ENCODE data around the gene ANAPC5.

ANAPC5 gene

GRCh38 chr12:121373755-121374154 is 21.5 kb upstream of the ANAPC5 start:
- TF ChIP-seq REST (IDR thresholded peaks at IDR 0.05; ENCODE audit: insufficient read depth in 1 of 2, low read depth in 2 of 2, low read length in 2 of 2), result no peak
- TF ChIP-seq SIN3A (IDR thresholded peaks at IDR 0.05; ENCODE audit: borderline replicate concordance, insufficient read depth, low read length), result no peak
- no peak for TF ChIP-seq TAF1 (IDR thresholded peaks at IDR 0.05; ENCODE audit: borderline replicate concordance, insufficient read depth, low read length)
- no peak for TF ChIP-seq FOXP2 (optimal IDR thresholded peaks at IDR 0.05; ENCODE audit: borderline replicate concordance, extremely low read depth, extremely low read length, insufficient read depth)
- no peak for TF ChIP-seq POLR2AphosphoS5 (IDR thresholded peaks at IDR 0.05; ENCODE audit: low read depth, low read length)

GRCh38 chr12:121371404-121371803 is 19.2 kb upstream of the ANAPC5 start:
- TF ChIP-seq REST (IDR thresholded peaks at IDR 0.05; ENCODE audit: insufficient read depth in 1 of 2, low read depth in 2 of 2, low read length in 2 of 2), result no peak
- TF ChIP-seq TAF1 (IDR thresholded peaks at IDR 0.05; ENCODE audit: borderline replicate concordance, insufficient read depth, low read length), result no peak
- TF ChIP-seq POLR2AphosphoS5 (IDR thresholded peaks at IDR 0.05; ENCODE audit: low read depth, low read length), result no peak

- TF ChIP-seq REST (IDR thresholded peaks at IDR 0.05; ENCODE audit: insufficient read depth in 1 of 2, low read depth in 2 of 2, low read length in 2 of 2) (no peak), FOXP2 (optimal IDR thresholded peaks at IDR 0.05; ENCODE audit: borderline replicate concordance, extremely low read depth, extremely low read length, insufficient read depth) (no peak), POLR2AphosphoS5 (IDR thresholded peaks at IDR 0.05; ENCODE audit: low read depth, low read length) (no peak), SIN3A (IDR thresholded peaks at IDR 0.05; ENCODE audit: borderline replicate concordance, insufficient read depth, low read length) (no peak), TAF1 (IDR thresholded peaks at IDR 0.05; ENCODE audit: borderline replicate concordance, insufficient read depth, low read length) (no peak)
Measured at GRCh38 chr12:121366063-121366459, 13.8 kb upstream of the ANAPC5 start.

- TF ChIP-seq POLR2AphosphoS5 (IDR thresholded peaks at IDR 0.05; ENCODE audit: low read depth, low read length) (no peak), SIN3A (IDR thresholded peaks at IDR 0.05; ENCODE audit: borderline replicate concordance, insufficient read depth, low read length) (no peak), REST (IDR thresholded peaks at IDR 0.05; ENCODE audit: insufficient read depth in 1 of 2, low read depth in 2 of 2, low read length in 2 of 2) (no peak), TAF1 (IDR thresholded peaks at IDR 0.05; ENCODE audit: borderline replicate concordance, insufficient read depth, low read length) (no peak), FOXP2 (optimal IDR thresholded peaks at IDR 0.05; ENCODE audit: borderline replicate concordance, extremely low read depth, extremely low read length, insufficient read depth) (no peak)
Measured at GRCh38 chr12:121365416-121366062, 13.3 kb upstream of the ANAPC5 start.

- no peak for TF ChIP-seq REST (IDR thresholded peaks at IDR 0.05; ENCODE audit: insufficient read depth in 1 of 2, low read depth in 2 of 2, low read length in 2 of 2)
- no peak for TF ChIP-seq SIN3A (IDR thresholded peaks at IDR 0.05; ENCODE audit: borderline replicate concordance, insufficient read depth, low read length)
- TF ChIP-seq TAF1 (IDR thresholded peaks at IDR 0.05; ENCODE audit: borderline replicate concordance, insufficient read depth, low read length), result no peak
- TF ChIP-seq POLR2AphosphoS5 (IDR thresholded peaks at IDR 0.05; ENCODE audit: low read depth, low read length), result no peak
- TF ChIP-seq FOXP2 (optimal IDR thresholded peaks at IDR 0.05; ENCODE audit: borderline replicate concordance, extremely low read depth, extremely low read length, insufficient read depth), result no peak
Measured at GRCh38 chr12:121364683-121365121, 12.5 kb upstream of the ANAPC5 start.
